WTC11 (cell line): Measurements from ENCODE around the gene COIL. TPM values are rescaled to one million over a fixed set of nuclear protein-coding genes. Genes with fewer than 3 reads are reported as not detected.

Experiments
- ATAC-seq: fragments of 200-7000 bp; cut with Tn5 transposase; 2 replicates; pipeline ENCODE4 v1.10.0; 2021; ENCODE audit warnings: mild to moderate bottlenecking, moderate library complexity
- CTCF ChIA-PET: fragments of 300-600 bp; sonication (Branson Sonifier 250); formaldehyde crosslinking; loops from one replicate; lab custom pipeline; 2021; ENCODE audit warnings: antibody characterized with exemption; lab: Charles Lee
- POLR2A ChIA-PET: fragments of 350-600 bp; sonication (Branson Sonifier 250); formaldehyde crosslinking; loops from one replicate; lab custom pipeline; 2021; ENCODE audit warnings: antibody characterized with exemption; lab: Charles Lee
- DNase-seq: peaks from one replicate; pipeline ENCODE4 v3.0.0; 2021; ENCODE audit warnings: low spot score
- H3K27ac Mint-ChIP-seq: 2 replicates; pipeline ENCODE4 v1.8.0; 2021; ENCODE audit warnings: mixed read lengths
- H3K27me3 Mint-ChIP-seq: 2 replicates; pipeline ENCODE4 v1.8.0; 2021; ENCODE audit warnings: low read depth, mild to moderate bottlenecking, moderate library complexity, mixed read lengths
- H3K36me3 Mint-ChIP-seq: 2 replicates; pipeline ENCODE4 v1.8.0; 2021; ENCODE audit warnings: mixed read lengths
- H3K4me1 Mint-ChIP-seq: 2 replicates; pipeline ENCODE4 v1.8.0; 2022; ENCODE audit warnings: mixed read lengths
- H3K4me3 Mint-ChIP-seq: 2 replicates; pipeline ENCODE4 v1.8.0; 2021; ENCODE audit warnings: mild to moderate bottlenecking, moderate library complexity, mixed read lengths
- H3K9me3 Mint-ChIP-seq: 2 replicates; pipeline ENCODE4 v1.8.0; 2021; ENCODE audit warnings: mixed read lengths
- AR ChIP-seq: fragments of 250-450 bp; sonication (Bioruptor Pico); IDR thresholded peaks from 2 replicates; pipeline ENCODE4 v1.9.0; 2021; ENCODE audit warnings: mild to moderate bottlenecking
- ATF2 ChIP-seq: sonication (generic); formaldehyde crosslinking; IDR thresholded peaks from 2 replicates; pipeline ENCODE4 v1.8.1; 2022; ENCODE audit warnings: low read depth, missing genetic modification reagents, borderline replicate concordance
- CTCF ChIP-seq: fragments of 200-600 bp; IDR thresholded peaks from 2 replicates; pipeline ENCODE4 v1.8.0; 2022; ENCODE audit warnings: antibody characterized with exemption
- ELF4 ChIP-seq: sonication (generic); formaldehyde crosslinking; IDR thresholded peaks from 2 replicates; pipeline ENCODE4 v1.8.1; 2022; ENCODE audit warnings: low read depth, mild to moderate bottlenecking, moderate library complexity, missing genetic modification reagents
- ERG ChIP-seq: fragments of 250-450 bp; sonication (Bioruptor Pico); IDR thresholded peaks from 2 replicates; pipeline ENCODE4 v1.8.0; 2021; ENCODE audit warnings: mild to moderate bottlenecking
- ETV6 ChIP-seq: sonication (generic); formaldehyde crosslinking; IDR thresholded peaks from 2 replicates; pipeline ENCODE4 v1.8.1; 2022; ENCODE audit warnings: mild to moderate bottlenecking, missing genetic modification reagents
- FOXJ3 ChIP-seq: sonication (generic); formaldehyde crosslinking; IDR thresholded peaks from 2 replicates; pipeline ENCODE4 v1.9.0; 2021; ENCODE audit warnings: missing genetic modification reagents, mild to moderate bottlenecking, borderline replicate concordance
- GABPB1 ChIP-seq: sonication (generic); formaldehyde crosslinking; IDR thresholded peaks from 2 replicates; pipeline ENCODE4 v1.8.1; 2023; ENCODE audit warnings: mild to moderate bottlenecking, missing genetic modification reagents
- IRF1 ChIP-seq: sonication (generic); formaldehyde crosslinking; IDR thresholded peaks from 2 replicates; pipeline ENCODE4 v1.8.0; 2023; ENCODE audit warnings: missing genetic modification reagents
- MXD4 ChIP-seq: fragments of 250-450 bp; sonication (Bioruptor Pico); IDR thresholded peaks from 2 replicates; pipeline ENCODE4 v1.8.0; 2021; ENCODE audit warnings: mild to moderate bottlenecking, moderate library complexity, borderline replicate concordance
- RELA ChIP-seq: sonication (generic); formaldehyde crosslinking; IDR thresholded peaks from 2 replicates; pipeline ENCODE4 v1.8.1; 2022; ENCODE audit warnings: missing genetic modification reagents, mild to moderate bottlenecking, borderline replicate concordance
- ZBTB21 ChIP-seq: sonication (generic); formaldehyde crosslinking; IDR thresholded peaks from 2 replicates; pipeline ENCODE4 v1.8.1; 2023; ENCODE audit warnings: mild to moderate bottlenecking, missing genetic modification reagents, borderline replicate concordance
- ZBTB43 ChIP-seq: sonication (generic); formaldehyde crosslinking; IDR thresholded peaks from 2 replicates; pipeline ENCODE4 v1.8.1; 2023; ENCODE audit warnings: mild to moderate bottlenecking, missing genetic modification reagents
- ZMAT4 ChIP-seq: fragments of 250-450 bp; sonication (Bioruptor Pico); IDR thresholded peaks from 2 replicates; pipeline ENCODE4 v1.9.0; 2021; ENCODE audit warnings: mild to moderate bottlenecking
- ZNF219 ChIP-seq: sonication (generic); formaldehyde crosslinking; IDR thresholded peaks from 2 replicates; pipeline ENCODE4 v1.8.0; 2023; ENCODE audit warnings: missing genetic modification reagents, mild to moderate bottlenecking, borderline replicate concordance
- ZNF263 ChIP-seq: sonication (generic); formaldehyde crosslinking; IDR thresholded peaks from 2 replicates; pipeline ENCODE4 v1.8.1; 2022; ENCODE audit warnings: low read depth, mild to moderate bottlenecking, moderate library complexity, missing genetic modification reagents
- ZNF396 ChIP-seq: fragments of 250-450 bp; sonication (Bioruptor Pico); IDR thresholded peaks from 2 replicates; pipeline ENCODE4 v1.8.0; 2021; ENCODE audit warnings: mild to moderate bottlenecking, moderate library complexity, borderline replicate concordance
- ZNF416 ChIP-seq: fragments of 250-450 bp; sonication (Bioruptor Pico); IDR thresholded peaks from 2 replicates; pipeline ENCODE4 v1.9.0; 2021; ENCODE audit warnings: mild to moderate bottlenecking, inconsistent platforms
- ZSCAN18 ChIP-seq: fragments of 250-450 bp; sonication (Bioruptor Pico); IDR thresholded peaks from 2 replicates; pipeline ENCODE4 v2.1.2; 2022; ENCODE audit warnings: mild to moderate bottlenecking, moderate library complexity
- total RNA-seq: library from RNA; stranded (reverse); gene quantifications from 3 replicates; pipeline ENCODE4 v1.2.3, GENCODE V29; 2021

The COIL gene
- total RNA-seq, 1 experiment from 2014 or later: 23.5 TPM

GRCh38 chr17:56898874-56899273, 62.0 kb downstream of the COIL start:
- ChIA-PET CTCF (interaction anchor here (1.2 kb wide), 1 partner anchor 79 kb away, joined by 5 read pairs; no protein-coding TSS in a partner anchor), POLR2A (interaction anchor here (0.7 kb wide), 1 partner anchor 15 kb away, joined by 3 read pairs; the partner anchor contains the start of gene TRIM25)
- no peaks in the 10 kb centered on the region for H3K9me3 Mint-ChIP-seq
- H3K4me3 Mint-ChIP-seq: no peak overlapping the region
- no peak for TF ChIP-seq ZNF219 (CRISPR knock-in tag)
- no peak for TF ChIP-seq ELF4 (CRISPR knock-in tag)
- no peak for TF ChIP-seq MXD4 (CRISPR knock-in tag)
- no peak for TF ChIP-seq RELA
- no peak for TF ChIP-seq ZMAT4
- no peak for TF ChIP-seq ETV6 (CRISPR knock-in tag)
- ATAC-seq (no peak), DNase-seq (no peak)
- H3K27me3 Mint-ChIP-seq: no peaks in the 10 kb centered on the region
- peaks cover 63% of the 10 kb centered on the region for H3K36me3 Mint-ChIP-seq
- no peak overlapping the region for H3K27ac Mint-ChIP-seq
- peaks cover 16% of the 10 kb centered on the region for H3K4me1 Mint-ChIP-seq

GRCh38 chr17:56897646-56898424, 63.0 kb downstream of the COIL start:
- ATAC-seq (no peak), DNase-seq (no peak)
- Mint-ChIP-seq H3K36me3 (peaks cover 63% of the 10 kb centered on the region), H3K27me3 (no peaks in the 10 kb centered on the region), H3K4me3 (no peak overlapping the region), H3K4me1 (peaks cover 19% of the 10 kb centered on the region), H3K9me3 (no peaks in the 10 kb centered on the region), H3K27ac (no peak overlapping the region)
- no peak for TF ChIP-seq ZBTB21
- no peak for TF ChIP-seq ZNF219 (CRISPR knock-in tag)
- TF ChIP-seq ZBTB43 (CRISPR knock-in tag): no peak
- no peak for TF ChIP-seq ZNF396
- TF ChIP-seq IRF1 (CRISPR knock-in tag): no peak
- TF ChIP-seq GABPB1 (CRISPR knock-in tag): no peak
- no peak for TF ChIP-seq ZNF263
- no peak for TF ChIP-seq ZNF416
- no peak for TF ChIP-seq ZMAT4
- TF ChIP-seq ATF2 (CRISPR knock-in tag): no peak
- no peak for TF ChIP-seq FOXJ3 (CRISPR knock-in tag)
- no peak for TF ChIP-seq ZSCAN18 (CRISPR knock-in tag)
- ChIA-PET CTCF (no interaction called here), POLR2A (no interaction called here)

GRCh38 chr17:56896968-56897359, 63.9 kb downstream of the COIL start:
- Mint-ChIP-seq H3K4me3 (no peak overlapping the region), H3K27me3 (no peaks in the 10 kb centered on the region), H3K36me3 (peaks cover 61% of the 10 kb centered on the region), H3K9me3 (no peaks in the 10 kb centered on the region), H3K4me1 (peaks cover 19% of the 10 kb centered on the region), H3K27ac (no peak overlapping the region)
- no peak for DNase-seq
- CTCF ChIA-PET: interaction anchor here (1.0 kb wide), 1 partner anchor 77 kb away, joined by 3 read pairs; no protein-coding TSS in a partner anchor
- no peak for ATAC-seq
- POLR2A ChIA-PET: no interaction called here
- no peak for TF ChIP-seq CTCF
- TF ChIP-seq AR (CRISPR knock-in tag): no peak
- TF ChIP-seq ERG: no peak
